Measurements from ENCODE around the gene AGAP3.

DNA sequence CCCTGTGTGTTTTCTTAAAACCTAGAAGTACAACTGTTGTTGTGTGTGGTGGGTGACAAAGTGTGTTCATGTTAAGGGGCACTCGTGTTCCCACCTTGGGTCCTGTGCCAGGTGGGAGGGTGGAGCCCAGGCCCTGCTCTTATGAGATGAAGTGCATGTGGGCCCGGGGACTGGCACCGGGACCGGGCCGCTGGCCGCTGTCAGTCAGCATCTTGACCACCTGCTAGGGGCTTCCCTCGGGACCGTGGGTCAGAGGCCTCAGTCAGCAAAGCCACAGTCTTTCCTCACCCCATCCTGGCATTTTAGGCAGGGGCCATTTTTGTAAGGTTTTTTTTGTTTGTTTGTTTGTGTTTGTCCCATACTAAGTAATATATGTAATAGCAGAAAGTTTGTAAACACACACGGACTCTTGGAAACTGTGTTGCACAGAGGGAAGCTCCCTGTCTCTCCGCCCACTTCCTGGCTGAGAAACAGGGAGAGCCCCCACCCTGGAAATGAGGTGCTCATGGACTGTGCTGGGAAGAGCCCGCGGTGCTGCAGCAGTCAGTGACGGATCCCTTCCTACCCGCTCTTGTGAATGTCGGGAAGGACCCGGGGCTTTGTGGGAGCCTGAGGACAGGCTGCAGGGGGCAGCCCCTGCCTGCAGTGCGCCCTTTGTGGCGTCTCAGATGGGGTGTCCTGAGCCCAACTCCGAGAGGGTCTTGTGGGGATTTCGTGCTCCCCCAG, 13.4 kb downstream of the AGAP3 start:
- TF ChIP-seq, protein P1, sequence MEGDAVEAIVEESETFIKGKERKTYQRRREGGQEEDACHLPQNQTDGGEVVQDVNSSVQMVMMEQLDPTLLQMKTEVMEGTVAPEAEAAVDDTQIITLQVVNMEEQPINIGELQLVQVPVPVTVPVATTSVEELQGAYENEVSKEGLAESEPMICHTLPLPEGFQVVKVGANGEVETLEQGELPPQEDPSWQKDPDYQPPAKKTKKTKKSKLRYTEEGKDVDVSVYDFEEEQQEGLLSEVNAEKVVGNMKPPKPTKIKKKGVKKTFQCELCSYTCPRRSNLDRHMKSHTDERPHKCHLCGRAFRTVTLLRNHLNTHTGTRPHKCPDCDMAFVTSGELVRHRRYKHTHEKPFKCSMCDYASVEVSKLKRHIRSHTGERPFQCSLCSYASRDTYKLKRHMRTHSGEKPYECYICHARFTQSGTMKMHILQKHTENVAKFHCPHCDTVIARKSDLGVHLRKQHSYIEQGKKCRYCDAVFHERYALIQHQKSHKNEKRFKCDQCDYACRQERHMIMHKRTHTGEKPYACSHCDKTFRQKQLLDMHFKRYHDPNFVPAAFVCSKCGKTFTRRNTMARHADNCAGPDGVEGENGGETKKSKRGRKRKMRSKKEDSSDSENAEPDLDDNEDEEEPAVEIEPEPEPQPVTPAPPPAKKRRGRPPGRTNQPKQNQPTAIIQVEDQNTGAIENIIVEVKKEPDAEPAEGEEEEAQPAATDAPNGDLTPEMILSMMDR (conservative IDR thresholded peaks at IDR 0.05 in 1 of 2, IDR thresholded peaks at IDR 0.05 in 1 of 2; ENCODE audit: low read depth in 1 of 2, low read length in 2 of 2) = no peak
- TF ChIP-seq EZH2 (IDR thresholded peaks at IDR 0.05; ENCODE audit: low read length, missing control alignments) = no peak

All from fibroblast of lung (primary cell).